NCI-H187 (cell line): ENCODE results near the gene GRK2.
"Not testable (repeated sequence)": the region's sequence is repeated elsewhere in the genome, so short reads cannot be mapped to it uniquely, and the experiment has no call there.

Source experiments
- DNase-seq, 2 experiments: peaks; one replicate each; lab custom pipeline; 2025; lab: John Stamatoyannopoulos, UW

The GRK2 gene

GRCh38 chr11:67315325-67315909 is 49.1 kb downstream of the GRK2 start:
- no peak for DNase-seq

GRCh38 chr11:67316882-67317204 is 50.6 kb downstream of the GRK2 start:
- DNase-seq = no peak

GRCh38 chr11:67317205-67317887 is 51.1 kb downstream of the GRK2 start:
- DNase-seq = peak; percentile 90 to 96

- DNase-seq = no peak
Observed at GRCh38 chr11:67317888-67318555, 51.7 kb downstream of the GRK2 start.

- DNase-seq = not testable (repeated sequence)
Observed at GRCh38 chr11:67318876-67319275, 52.6 kb downstream of the GRK2 start.

- no peak for DNase-seq
Observed at GRCh38 chr11:67320011-67320410, 53.7 kb downstream of the GRK2 start.

- no peak for DNase-seq
Observed at GRCh38 chr11:67320691-67321090, 54.4 kb downstream of the GRK2 start.

- DNase-seq = no peak
Observed at GRCh38 chr11:67321313-67321871, 55.1 kb downstream of the GRK2 start.

GRCh38 chr11:67322049-67322448 is 55.8 kb downstream of the GRK2 start:
- no peak for DNase-seq

GRCh38 chr11:67323526-67323925 is 57.3 kb downstream of the GRK2 start:
- no peak for DNase-seq

- DNase-seq = no peak
Observed at GRCh38 chr11:67332081-67332691, 65.9 kb downstream of the GRK2 start.
